ENCODE results near the gene SLC6A3. TPM values are rescaled to one million over a fixed set of nuclear protein-coding genes. Genes with fewer than 3 reads are reported as not detected.

SLC6A3 gene
- total and polyA plus RNA-seq, 2 donors (not counting 1 experiment from before 2014, with no cell fraction given) = 0.01 to 0.15 TPM

DNA sequence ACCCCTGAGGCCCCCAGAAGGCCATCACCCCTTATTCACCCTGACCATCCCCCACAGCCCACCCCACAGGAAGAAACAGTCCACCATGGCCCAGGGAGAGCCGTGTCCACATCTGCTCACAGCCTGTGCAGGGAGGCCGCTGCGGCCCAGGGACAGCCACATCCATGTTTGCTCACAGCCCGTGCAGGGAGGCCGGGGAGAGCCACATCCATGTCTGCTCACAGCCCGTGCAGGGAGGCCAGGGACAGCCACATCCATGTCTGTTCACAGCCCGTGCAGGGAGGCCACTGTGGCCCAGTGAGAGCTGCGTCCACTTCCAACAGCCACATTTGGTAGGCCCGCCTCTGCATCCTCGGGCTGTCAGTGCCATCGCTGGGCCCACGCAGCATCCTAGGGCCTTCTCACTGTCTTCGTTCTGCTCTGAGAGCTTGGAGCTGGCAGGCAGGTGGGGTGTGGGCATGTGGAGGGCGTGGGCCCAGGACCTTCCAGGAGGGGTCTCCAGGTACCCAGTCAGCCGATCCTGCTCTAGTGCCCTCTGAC, 40.4 kb upstream of the SLC6A3 start:
- no peaks in the 10 kb centered on the region for H3K27me3 Mint-ChIP-seq
- no peaks in the 10 kb centered on the region for H4K20me1 ChIP-seq (ENCODE audit: control insufficient read depth, insufficient read depth, low read length, poor library complexity, severe bottlenecking)
- peaks cover 0 to 6% (median 0%) of the 10 kb centered on the region in 3 donors for H3K9me3 ChIP-seq (ENCODE audit: control extremely low read depth in 1 of 3, control insufficient read depth in 2 of 3, insufficient read depth in 1 of 3, low read length in 2 of 3)
- ChIA-PET CTCF (interaction anchor here (0.9 to 9.1 kb wide), 11 partner anchors 11 to 168 kb away, joined by 3 to 81 read pairs (median 4); partner anchors contain the start of gene LPCAT1), POLR2A (interaction anchor here (0.8 to 4.9 kb wide), 7 partner anchors 10 to 165 kb away, joined by 3 to 36 read pairs (median 6); no protein-coding TSS in a partner anchor)
- peak overlapping the region; percentile 85 for H3K4me2 ChIP-seq (replicated peaks; ENCODE audit: low read depth, low read length, poor library complexity, severe bottlenecking)
- TF ChIP-seq EZH2 (IDR thresholded peaks at IDR 0.05; ENCODE audit: borderline replicate concordance, insufficient read depth, low read depth, low read length, poor library complexity, severe bottlenecking) (no peak), CTCF (IDR thresholded peaks at IDR 0.05) (no peak)
- no peaks in the 10 kb centered on the region for H3K27me3 ChIP-seq (replicated peaks in 1 of 4; ENCODE audit: control extremely low read depth in 1 of 4, control insufficient read depth in 3 of 4, insufficient read depth in 4 of 4, low read length in 3 of 4)
- no peak overlapping the region for H2AFZ ChIP-seq (ENCODE audit: insufficient read depth, low read depth, low read length, poor library complexity, severe bottlenecking)
- H3K27ac ChIP-seq (ENCODE audit: low read length in 2 of 2) = peak overlapping the region; percentile 96
- H3K4me1 ChIP-seq (ENCODE audit: control insufficient read depth in 2 of 2, insufficient read depth in 2 of 2, low read length in 2 of 2) = peaks cover 82 to 97% of the 10 kb centered on the region in 2 donors
- H3K79me2 ChIP-seq (ENCODE audit: control insufficient read depth, insufficient read depth, low read length) = peaks cover 83% of the 10 kb centered on the region
- peaks cover 91% of the 10 kb centered on the region for H3K4me1 Mint-ChIP-seq
- H3K9me3 Mint-ChIP-seq (ENCODE audit: insufficient read depth) = no peaks in the 10 kb centered on the region
- peaks cover 0 to 54% of the 10 kb centered on the region in 2 experiments for H3K36me3 ChIP-seq (replicated peaks in 1 of 2; ENCODE audit: control extremely low read depth in 1 of 2, control insufficient read depth in 1 of 2, extremely low read depth in 1 of 2, insufficient read depth in 2 of 2, low read length in 1 of 2)
- ATAC-seq (ENCODE audit: low read depth) (no peak), DNase-seq (no peak)
- H3K4me3 Mint-ChIP-seq = peak overlapping the region; percentile 87
- H3K9ac ChIP-seq (ENCODE audit: low read length) = peak overlapping the region; percentile 56
- intact Hi-C loops (cut with micrococcal nuclease) = loop anchor here (1.0 to 10.0 kb wide), 8 partner anchors 9 to 141 kb away; partner anchors contain the start of genes CLPTM1L and LPCAT1
- H3K27ac Mint-ChIP-seq = peak overlapping the region; percentile 98
- peak overlapping the region in 2 of 5 experiments; percentile 16 to 63 for H3K4me3 ChIP-seq (ENCODE audit: control extremely low read depth in 1 of 5, extremely low read depth in 1 of 5, insufficient read depth in 1 of 5, low read depth in 2 of 5, low read length in 4 of 5)
- 80% methylated on average over 15 of the region's 15 CpGs for WGBS (ENCODE audit: insufficient coverage)

Data from B cell (primary cell).